NCI-H2171 (cell line): ENCODE measurements around the gene RRAGD.

ENCODE experiments used
- DNase-seq: peaks from one replicate; lab custom pipeline; 2025; lab: John Stamatoyannopoulos, UW

RRAGD gene, protein sequence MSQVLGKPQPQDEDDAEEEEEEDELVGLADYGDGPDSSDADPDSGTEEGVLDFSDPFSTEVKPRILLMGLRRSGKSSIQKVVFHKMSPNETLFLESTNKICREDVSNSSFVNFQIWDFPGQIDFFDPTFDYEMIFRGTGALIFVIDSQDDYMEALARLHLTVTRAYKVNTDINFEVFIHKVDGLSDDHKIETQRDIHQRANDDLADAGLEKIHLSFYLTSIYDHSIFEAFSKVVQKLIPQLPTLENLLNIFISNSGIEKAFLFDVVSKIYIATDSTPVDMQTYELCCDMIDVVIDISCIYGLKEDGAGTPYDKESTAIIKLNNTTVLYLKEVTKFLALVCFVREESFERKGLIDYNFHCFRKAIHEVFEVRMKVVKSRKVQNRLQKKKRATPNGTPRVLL

GRCh38 chr6:89412071-89413005 is at the start of gene RRAGD:
Gene RRAGD (minus strand): TSS chr6:89412273. CDS start chr6:89411993, 280 bp downstream.
- peak; percentile 76 for DNase-seq

DNA sequence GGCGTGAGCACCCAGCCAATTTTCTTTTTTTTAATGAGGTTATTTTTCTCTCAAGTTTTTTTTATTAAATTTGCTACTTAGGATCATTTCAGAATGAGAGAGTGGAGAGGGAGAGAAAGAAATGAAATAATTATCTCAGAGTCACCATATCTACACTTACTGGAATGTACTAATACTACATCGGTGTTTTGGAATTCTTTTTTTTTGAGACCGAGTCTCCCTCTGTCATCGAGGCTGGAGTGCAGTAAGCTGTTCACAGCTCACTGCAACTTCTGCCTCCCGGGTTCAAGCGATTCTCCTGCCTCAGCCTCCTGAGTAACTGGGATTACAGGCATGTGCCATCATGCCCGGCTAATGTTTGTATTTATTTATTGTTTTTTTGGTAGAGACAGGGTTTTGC is 48.6 kb upstream of the RRAGD start:
- no peak for DNase-seq

DNA sequence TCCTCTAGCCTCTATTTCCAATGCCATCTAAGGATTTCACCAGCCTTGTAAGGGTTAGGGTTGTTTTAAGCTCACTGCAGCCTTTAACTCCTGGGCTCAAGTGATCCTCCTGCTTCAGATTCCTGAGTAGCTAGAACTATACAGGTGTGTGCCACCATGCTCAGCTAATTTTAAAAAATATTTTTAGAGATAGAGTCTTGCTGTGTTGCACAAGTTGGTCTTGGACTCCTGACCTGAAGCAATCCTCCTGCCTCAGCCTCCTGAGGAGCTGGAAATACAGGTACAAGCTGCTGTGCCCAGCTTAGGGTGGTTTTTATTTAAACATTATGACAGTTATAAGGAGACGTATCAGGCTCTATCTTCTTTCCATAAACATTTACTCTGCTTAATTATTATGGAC is 47.4 kb upstream of the RRAGD start:
- no peak for DNase-seq

GRCh38 chr6:89458704-89459103 is 46.6 kb upstream of the RRAGD start:
- no peak for DNase-seq

DNA sequence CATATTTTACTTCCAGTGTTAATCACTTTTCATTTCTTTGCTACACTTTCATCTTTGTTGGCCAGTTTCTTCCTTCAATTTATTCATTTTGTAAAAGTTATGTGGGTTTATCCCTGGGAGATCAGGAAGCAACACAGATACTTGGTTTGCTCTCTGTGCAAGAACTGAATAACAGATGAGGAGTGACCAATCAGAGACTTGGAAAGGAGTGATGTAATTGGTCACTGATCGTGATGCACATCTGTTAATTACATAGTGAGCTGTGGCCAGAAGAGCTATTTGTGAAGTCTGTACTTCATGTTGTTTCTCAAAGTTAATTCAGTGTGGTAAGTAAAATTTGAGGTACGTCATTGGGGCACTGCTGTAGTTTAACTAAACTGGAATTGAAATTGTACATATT is 42.2 kb upstream of the RRAGD start:
- DNase-seq, result no peak

DNA sequence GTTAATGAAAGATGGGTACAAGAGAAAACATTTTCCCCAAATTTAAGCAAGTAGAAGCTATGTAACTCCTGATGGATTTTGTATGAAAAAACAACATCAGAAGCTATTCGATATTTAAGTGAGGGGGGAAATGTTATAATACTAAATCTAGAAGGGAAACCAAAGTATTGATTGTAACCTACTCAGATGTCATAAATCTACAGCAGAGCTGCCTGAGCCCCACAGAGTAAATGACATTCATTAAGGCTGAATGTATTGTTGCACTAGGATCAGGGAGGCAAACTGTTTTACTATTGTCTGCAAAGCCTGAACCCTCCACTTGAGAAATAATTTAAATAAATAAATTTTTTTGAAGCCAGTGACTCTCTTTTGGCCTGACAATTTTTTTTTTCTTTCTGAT is 40.2 kb upstream of the RRAGD start:
- DNase-seq, result no peak

GRCh38 chr6:89449193-89449592 is 37.1 kb upstream of the RRAGD start:
- DNase-seq, result no peak

DNA sequence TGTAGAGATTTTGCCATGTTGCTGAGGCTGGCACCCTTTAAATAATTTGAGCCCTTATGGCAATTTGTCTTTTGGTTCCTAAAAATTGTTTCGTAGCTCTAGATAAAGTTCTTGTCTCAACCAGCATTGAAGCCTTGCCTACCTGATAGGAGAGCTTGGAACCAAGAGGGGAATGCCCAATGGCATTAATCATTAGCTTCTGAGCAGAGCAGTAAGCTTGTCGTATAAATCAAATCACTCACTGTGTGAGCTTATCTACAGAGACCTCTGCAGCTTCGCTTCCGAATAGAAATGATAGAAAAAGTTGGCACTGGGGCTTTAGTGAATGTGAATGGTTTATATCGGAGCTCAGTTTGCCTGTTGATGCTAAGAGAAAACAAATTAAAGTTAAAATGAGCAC is 31.6 kb upstream of the RRAGD start:
- DNase-seq, result no peak

- DNase-seq, result no peak
These were observed 28.1 kb upstream of the RRAGD start for GRCh38 chr6:89440200-89440599.

- DNase-seq, result no peak
These were observed 26.9 kb upstream of the RRAGD start for GRCh38 chr6:89439014-89439413.

DNA sequence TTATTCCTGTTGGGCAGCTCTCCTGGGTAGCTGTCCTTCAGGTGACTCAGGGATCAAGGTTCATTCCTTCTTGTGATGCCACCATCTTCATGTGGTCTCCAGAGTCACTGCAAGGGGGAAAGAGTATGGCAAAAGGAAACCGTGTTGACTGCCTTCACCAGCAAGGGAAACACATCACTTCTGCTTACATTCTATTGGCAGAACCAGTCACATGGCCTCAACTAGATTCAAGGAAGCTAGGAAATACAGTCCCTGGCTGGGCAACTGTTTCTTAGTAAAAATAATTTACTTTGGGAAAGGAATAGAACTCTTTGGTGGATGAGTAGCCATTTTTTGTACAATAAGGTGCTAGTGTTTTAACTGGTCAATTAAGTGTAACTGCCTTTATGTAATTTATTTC is 26.2 kb upstream of the RRAGD start:
- DNase-seq, result no peak

DNA sequence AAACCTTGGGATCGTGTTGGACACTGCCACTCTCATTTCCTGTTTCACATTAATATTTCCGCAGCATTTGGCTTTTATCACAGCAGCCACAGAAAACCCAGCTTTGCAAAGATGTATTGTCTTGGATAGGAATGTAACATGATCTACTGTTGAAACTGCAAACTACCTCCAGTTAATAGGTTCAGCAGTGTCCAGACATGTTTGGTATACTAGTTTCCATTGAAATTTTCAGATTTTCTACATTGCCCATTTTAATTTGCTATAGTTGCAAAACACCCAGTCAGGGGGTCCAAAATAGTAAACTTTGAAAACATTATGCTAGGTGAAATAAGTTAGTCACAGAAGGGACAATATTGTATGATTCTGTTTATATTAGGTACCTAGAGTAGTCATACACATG is 24.2 kb upstream of the RRAGD start:
- DNase-seq, result peak; percentile 22

DNA sequence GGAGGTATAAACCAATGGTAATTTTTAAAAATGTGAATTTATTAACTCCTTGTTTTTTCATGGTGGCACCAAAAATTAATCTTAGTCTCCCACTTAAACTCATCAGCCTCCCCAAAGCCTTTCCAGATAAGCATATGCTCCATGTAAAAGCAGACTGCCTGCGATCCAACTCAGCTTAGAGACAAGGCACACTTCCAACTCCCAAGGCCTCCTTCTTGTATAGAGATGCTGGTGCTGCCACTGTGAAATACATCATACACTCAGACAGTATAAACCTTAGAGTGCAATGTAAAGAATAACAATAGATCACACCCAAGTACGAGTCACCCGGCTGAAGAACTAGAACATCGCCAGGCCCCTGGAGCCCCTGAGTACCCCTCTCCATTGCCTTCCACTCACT is 22.9 kb upstream of the RRAGD start:
- DNase-seq, result no peak

GRCh38 chr6:89434150-89434499 is 22.1 kb upstream of the RRAGD start:
- no peak for DNase-seq

DNA sequence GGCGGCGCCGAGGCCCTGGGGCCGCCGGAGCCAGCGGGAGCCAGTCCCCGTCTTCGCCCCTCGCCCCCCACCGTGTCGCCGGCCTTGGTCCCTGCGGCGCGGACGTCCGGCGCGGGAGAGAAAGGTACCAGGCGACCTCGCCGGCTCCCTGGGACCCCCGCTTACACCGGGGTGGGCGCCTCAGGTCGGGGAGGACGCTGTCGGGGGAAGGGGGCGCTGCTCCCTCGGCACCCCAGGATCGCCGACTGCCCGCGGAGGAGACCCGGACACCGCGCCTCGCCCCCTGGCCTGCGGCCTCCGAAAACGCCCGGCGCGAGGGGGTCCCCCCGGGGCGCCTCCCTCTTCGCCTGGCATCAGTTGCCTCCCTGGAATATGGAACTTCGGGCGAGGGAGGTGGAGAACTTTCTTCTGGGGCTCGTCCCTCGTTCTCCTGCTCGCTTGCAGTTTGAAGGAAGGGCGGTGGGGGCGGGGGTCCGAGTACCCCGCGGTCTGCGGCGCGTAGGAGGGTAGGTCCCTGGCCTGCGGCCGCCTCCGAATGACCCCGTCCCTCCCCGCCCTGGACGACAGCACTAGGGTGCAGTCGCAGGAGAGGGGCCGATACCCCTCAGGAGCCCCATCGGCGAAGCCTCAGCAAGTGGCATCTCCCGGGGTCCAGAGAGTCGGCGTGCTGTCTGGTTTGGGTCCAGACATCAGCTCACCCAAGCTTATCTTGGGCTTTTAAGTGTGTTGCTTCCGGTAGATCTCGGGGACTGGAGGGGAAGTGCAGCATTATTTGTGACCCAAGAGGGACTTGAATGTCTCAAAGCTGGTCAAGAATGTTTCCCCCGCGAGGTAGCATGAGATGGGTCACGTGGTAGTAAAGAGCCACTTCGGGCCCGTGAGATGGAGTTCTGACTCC is 21.4 kb upstream of the RRAGD start:
- no peak for DNase-seq

DNA sequence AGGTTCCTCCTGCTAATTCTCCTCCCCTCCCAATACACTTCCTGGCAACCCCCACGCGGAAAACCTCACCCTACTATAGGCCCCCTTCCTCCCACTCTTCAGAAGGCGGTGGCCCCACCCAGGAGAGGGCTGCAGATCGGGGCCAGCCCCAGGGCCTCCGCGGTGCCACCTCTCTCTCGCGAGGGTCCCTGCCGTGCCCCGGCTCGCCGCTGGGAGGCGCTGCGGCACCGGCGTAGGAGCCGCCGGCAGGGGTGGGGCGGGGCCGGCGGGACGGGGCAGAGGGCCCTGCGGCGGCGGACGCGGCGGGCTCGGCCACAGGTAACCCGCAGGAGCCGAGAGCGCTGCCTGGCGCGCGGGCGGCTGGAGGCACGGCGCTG is 20.8 kb upstream of the RRAGD start, which contains the start of gene ANKRD6:
TSS of gene ANKRD6 (plus strand) at position 278 of the 377 bp plus-strand sequence. CDS start 133,825 bp downstream, outside the sequence.
- DNase-seq, result peak; percentile 56

DNA sequence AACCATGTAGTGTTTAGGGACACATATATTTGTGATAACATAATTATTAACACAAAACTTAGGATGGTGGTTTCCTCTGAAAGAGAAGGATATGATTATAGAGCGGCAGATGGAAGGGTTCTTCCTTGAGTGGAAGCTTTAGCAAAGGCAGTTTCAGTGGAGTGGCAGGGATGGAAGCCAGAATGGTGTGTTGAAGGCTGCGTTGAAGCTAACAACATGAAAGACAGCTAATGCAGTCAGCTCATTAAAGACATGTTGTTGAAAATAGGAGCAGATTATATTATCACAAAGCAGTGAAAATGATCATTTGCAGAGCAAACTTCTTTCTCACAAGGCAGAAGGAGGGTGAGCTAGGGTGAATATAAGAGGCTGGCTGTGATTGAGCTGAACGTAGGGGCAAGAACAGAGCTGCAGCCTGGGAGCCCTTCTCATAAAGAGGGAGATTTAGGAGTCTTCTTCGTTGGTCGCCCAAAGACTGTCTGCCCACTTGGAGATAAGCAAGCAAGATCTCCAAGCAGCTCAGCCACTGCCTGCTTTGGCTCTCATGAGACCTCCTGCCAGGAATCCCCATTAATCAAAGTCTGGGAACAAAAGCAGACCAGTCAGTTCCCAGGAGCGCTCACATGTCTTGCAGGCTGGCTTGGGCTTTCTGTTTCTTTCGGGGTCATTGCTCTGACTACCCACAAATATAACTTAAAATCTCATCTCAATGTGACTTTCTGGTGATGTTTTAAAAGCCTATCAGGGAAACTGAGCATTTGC is 18.3 kb upstream of the RRAGD start:
- no peak for DNase-seq

DNA sequence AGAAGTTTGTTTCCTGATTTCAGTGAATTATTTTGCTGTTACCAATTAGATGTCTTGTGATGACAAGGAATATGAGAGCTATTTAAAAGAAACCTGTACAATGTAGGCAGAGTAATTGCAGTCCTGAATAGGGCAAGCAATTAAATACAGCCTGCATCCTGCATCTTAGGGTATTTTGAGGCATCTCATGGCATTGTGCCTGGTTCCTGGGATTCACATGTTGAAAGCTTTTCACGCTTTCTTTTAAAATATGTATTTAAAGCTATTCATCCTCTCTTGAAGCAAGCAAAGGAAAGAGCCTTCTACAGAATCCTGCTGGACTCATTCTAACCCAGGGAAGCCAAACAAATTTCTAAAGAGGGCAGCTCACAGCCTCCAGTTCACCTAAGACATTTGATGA is 4.7 kb upstream of the RRAGD start:
- no peak for DNase-seq

DNA sequence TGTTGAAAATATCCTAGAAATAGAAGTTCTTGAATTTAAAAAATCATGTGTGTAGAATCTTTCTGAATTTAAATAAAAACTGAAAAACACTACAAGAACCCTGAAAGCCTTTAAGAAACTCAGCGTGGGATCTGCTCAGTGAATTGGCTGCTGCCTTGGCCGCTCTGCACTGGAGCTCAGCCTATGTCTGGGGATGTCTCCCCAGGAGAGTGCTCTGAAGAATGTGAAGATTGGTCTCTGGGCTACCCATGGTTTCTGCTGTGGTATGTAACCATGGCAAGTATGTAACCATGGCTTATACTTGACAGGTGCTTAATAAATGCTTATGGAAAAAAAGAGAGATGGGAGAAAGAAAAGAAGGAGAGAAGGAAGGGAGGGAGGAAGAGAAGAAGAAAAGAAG is 3.1 kb upstream of the RRAGD start:
- no peak for DNase-seq

- no peak for DNase-seq
These were observed 2.1 kb upstream of the RRAGD start for GRCh38 chr6:89414215-89414614.

- DNase-seq, result no peak
These were observed 930 bp upstream of the RRAGD start for GRCh38 chr6:89413006-89413400.
